ENCODE measurements around the gene CCSER1. TPM values are rescaled to one million over a fixed set of nuclear protein-coding genes. Genes with fewer than 3 reads are reported as not detected.

Gene CCSER1
- polyA plus RNA-seq, 3 donors = 0.09 to 0.75 (median 0.13) TPM

DNA sequence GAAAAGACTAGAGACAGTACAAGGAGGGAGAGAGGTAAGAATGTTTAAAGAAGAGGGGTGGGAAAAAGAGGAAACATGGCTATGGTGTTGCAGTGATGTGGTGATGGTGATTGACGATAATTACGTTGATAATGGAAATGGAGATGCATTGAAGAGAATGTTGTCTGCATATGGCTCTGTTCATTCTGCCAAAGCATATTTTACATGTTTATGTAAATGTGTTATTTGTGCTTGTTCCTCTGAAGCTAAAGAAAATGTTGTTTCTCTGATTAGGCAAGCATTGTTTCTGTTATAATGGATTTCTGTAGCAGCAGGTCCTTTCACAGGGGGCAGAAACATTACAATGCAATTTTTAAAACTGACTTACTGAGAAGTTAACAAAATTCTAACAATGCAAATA, 958.8 kb downstream of the CCSER1 start:
- Histone ChIP-seq H4K20me1 (ENCODE audit: insufficient read depth, low read length) (no peaks in the 10 kb centered on the region), H3K27me3 (ENCODE audit: control insufficient read depth in 2 of 2, insufficient read depth in 2 of 2, low read length in 2 of 2) (no peaks in the 10 kb centered on the region), H3K27ac (ENCODE audit: low read depth in 1 of 2, low read length in 2 of 2) (no peak overlapping the region), H3K36me3 (replicated peaks in 1 of 2; ENCODE audit: control insufficient read depth in 1 of 2, insufficient read depth in 2 of 2, low read length in 2 of 2) (no peaks in the 10 kb centered on the region), H3K4me1 (ENCODE audit: control insufficient read depth in 1 of 2, insufficient read depth in 2 of 2, low read length in 2 of 2) (no peaks in the 10 kb centered on the region), H2AFZ (ENCODE audit: insufficient read depth, low read depth, low read length, poor library complexity, severe bottlenecking) (no peak overlapping the region), H3K9me3 (replicated peaks in 1 of 2; ENCODE audit: control insufficient read depth in 1 of 2, insufficient read depth in 1 of 2, low read length in 2 of 2) (no peaks in the 10 kb centered on the region), H3K4me3 (replicated peaks in 1 of 3; ENCODE audit: low read depth in 2 of 3, low read length in 3 of 3) (no peak overlapping the region), H3K4me2 (replicated peaks; ENCODE audit: extremely low read depth, low read length, poor library complexity, severe bottlenecking) (no peak overlapping the region), H3K79me2 (ENCODE audit: insufficient read depth, low read length) (no peaks in the 10 kb centered on the region), H3K9ac (ENCODE audit: insufficient read depth, low read length, poor library complexity, severe bottlenecking) (no peak overlapping the region)
- no peaks in the 10 kb centered on the region for H3K4me1 Mint-ChIP-seq
- WGBS (ENCODE audit: insufficient coverage) = 100% methylated on average over 2 of the region's 2 CpGs
- intact Hi-C loops (cut with micrococcal nuclease) = no loop called here
- peaks cover 0 to 11% (median 2%) of the 10 kb centered on the region in 7 donors for H3K9me3 Mint-ChIP-seq
- H3K36me3 Mint-ChIP-seq = no peaks in the 10 kb centered on the region
- DNase-seq = no peak
- TF ChIP-seq, protein P1, sequence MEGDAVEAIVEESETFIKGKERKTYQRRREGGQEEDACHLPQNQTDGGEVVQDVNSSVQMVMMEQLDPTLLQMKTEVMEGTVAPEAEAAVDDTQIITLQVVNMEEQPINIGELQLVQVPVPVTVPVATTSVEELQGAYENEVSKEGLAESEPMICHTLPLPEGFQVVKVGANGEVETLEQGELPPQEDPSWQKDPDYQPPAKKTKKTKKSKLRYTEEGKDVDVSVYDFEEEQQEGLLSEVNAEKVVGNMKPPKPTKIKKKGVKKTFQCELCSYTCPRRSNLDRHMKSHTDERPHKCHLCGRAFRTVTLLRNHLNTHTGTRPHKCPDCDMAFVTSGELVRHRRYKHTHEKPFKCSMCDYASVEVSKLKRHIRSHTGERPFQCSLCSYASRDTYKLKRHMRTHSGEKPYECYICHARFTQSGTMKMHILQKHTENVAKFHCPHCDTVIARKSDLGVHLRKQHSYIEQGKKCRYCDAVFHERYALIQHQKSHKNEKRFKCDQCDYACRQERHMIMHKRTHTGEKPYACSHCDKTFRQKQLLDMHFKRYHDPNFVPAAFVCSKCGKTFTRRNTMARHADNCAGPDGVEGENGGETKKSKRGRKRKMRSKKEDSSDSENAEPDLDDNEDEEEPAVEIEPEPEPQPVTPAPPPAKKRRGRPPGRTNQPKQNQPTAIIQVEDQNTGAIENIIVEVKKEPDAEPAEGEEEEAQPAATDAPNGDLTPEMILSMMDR (IDR thresholded peaks at IDR 0.05) = no peak
- H3K27ac Mint-ChIP-seq = no peak overlapping the region
- no peak overlapping the region for H3K4me3 Mint-ChIP-seq
- H3K27me3 Mint-ChIP-seq (ENCODE audit: low read depth in 3 of 3) = no peaks in the 10 kb centered on the region

DNA sequence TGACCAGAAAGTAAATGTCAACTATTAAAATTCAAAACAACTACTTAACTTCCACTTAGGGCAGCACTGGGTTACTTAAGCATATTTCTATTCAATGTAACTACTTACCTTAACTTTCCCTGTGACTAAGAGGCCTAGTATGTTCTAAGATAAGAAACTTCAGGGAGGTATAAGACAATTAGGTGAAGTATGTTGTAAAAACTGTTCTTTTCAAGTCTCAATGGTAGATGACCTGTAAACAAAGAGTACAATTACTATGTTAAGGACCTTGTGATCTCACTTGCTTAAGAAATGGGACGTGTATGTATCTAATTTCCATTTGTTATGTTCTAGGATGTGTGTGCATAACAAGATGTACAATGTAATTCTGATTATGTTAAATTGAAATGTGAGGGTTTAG, 960.5 kb downstream of the CCSER1 start:
- Histone ChIP-seq H2AFZ (ENCODE audit: insufficient read depth, low read depth, low read length, poor library complexity, severe bottlenecking) (no peak overlapping the region), H3K9me3 (replicated peaks in 1 of 2; ENCODE audit: control insufficient read depth in 1 of 2, insufficient read depth in 1 of 2, low read length in 2 of 2) (no peaks in the 10 kb centered on the region), H3K4me3 (replicated peaks in 1 of 3; ENCODE audit: low read depth in 2 of 3, low read length in 3 of 3) (no peak overlapping the region), H3K79me2 (ENCODE audit: insufficient read depth, low read length) (no peaks in the 10 kb centered on the region), H3K27me3 (ENCODE audit: control insufficient read depth in 2 of 2, insufficient read depth in 2 of 2, low read length in 2 of 2) (no peaks in the 10 kb centered on the region), H3K36me3 (replicated peaks in 1 of 2; ENCODE audit: control insufficient read depth in 1 of 2, insufficient read depth in 2 of 2, low read length in 2 of 2) (no peaks in the 10 kb centered on the region), H3K9ac (ENCODE audit: insufficient read depth, low read length, poor library complexity, severe bottlenecking) (no peak overlapping the region), H3K4me1 (ENCODE audit: control insufficient read depth in 1 of 2, insufficient read depth in 2 of 2, low read length in 2 of 2) (no peaks in the 10 kb centered on the region), H3K27ac (ENCODE audit: low read depth in 1 of 2, low read length in 2 of 2) (no peak overlapping the region), H3K4me2 (replicated peaks; ENCODE audit: extremely low read depth, low read length, poor library complexity, severe bottlenecking) (no peak overlapping the region), H4K20me1 (ENCODE audit: insufficient read depth, low read length) (no peaks in the 10 kb centered on the region)
- Mint-ChIP-seq H3K27ac (no peak overlapping the region), H3K36me3 (no peaks in the 10 kb centered on the region), H3K27me3 (ENCODE audit: low read depth in 3 of 3) (no peaks in the 10 kb centered on the region), H3K4me3 (no peak overlapping the region), H3K9me3 (peaks cover 2 to 15% (median 3%) of the 10 kb centered on the region in 7 donors), H3K4me1 (no peaks in the 10 kb centered on the region)
- intact Hi-C loops (cut with micrococcal nuclease) = no loop called here
- no peak for DNase-seq
- TF ChIP-seq, protein P1 (IDR thresholded peaks at IDR 0.05) = no peak
- no CpG with 5 or more reads among the region's 1 CpG for WGBS (ENCODE audit: insufficient coverage)

Measured in CD14-positive monocyte (primary cell).